Fibroblast of lung (primary cell): Measurements from ENCODE around the gene SLC23A3.

Experiments used
- CTCF ChIP-seq, 2 donors: IDR thresholded peaks in 1 of 2; conservative IDR thresholded peaks in 1 of 2; 1 replicate in 1 of 2; 2 replicates in 1 of 2; pipeline ENCODE4 v1.5.1; 2011 to 2012; ENCODE audit warnings: low read length in 2 of 2, control low read depth in 1 of 2, inconsistent platforms in 1 of 2, low read depth in 1 of 2, mild to moderate bottlenecking in 1 of 2
- EZH2 ChIP-seq: IDR thresholded peaks from 2 replicates; pipeline ENCODE4 v1.5.1; 2012; ENCODE audit warnings: low read length, control low read depth, mild to moderate bottlenecking; ENCODE audit errors: missing control alignments

DNA sequence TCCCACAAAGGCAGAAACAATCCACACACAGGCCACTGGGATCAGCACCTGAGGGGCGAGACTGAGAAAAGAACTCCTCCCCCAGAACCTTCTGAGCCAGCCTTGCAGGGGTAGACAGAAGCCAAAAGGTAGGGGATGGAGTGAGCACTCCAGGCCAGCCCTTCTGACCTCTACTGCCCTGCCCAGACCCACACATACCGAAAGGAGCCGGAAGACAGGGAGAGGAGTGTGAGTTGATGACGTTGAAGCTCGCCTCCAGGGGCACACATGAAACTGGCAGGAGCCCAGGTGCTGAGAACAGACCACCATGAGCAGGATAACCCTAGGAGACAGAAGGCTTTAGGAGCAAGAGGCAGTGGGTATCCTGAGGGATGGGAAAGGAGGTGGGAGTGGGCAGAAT lies 1.8 kb downstream of the SLC23A3 start:
- TF ChIP-seq CTCF (conservative IDR thresholded peaks at IDR 0.05 in 1 of 2, IDR thresholded peaks at IDR 0.05 in 1 of 2; ENCODE audit: low read depth in 1 of 2, low read length in 2 of 2) = no peak
- TF ChIP-seq EZH2 = no peak
